HFFc6 (cell line): ENCODE measurements around the gene ACSL1. TPM values are rescaled to one million over a fixed set of nuclear protein-coding genes. Genes with fewer than 3 reads are reported as not detected.
"Not testable (repeated sequence)": the region's sequence is repeated elsewhere in the genome, so short reads cannot be mapped to it uniquely, and the experiment has no call there.

Experiments
- DNase-seq: peaks from one replicate; pipeline ENCODE4 v3.0.0-alpha.2; 2018
- H3K27ac Mint-ChIP-seq: 2 replicates; pipeline ENCODE4 v1.8.0; 2020; ENCODE audit warnings: mild to moderate bottlenecking, mixed read lengths
- H3K27me3 Mint-ChIP-seq: 2 replicates; pipeline ENCODE4 v1.8.0; 2021; ENCODE audit warnings: mild to moderate bottlenecking, moderate library complexity, mixed read lengths; ENCODE audit not compliant: insufficient read depth
- H3K36me3 Mint-ChIP-seq: 2 replicates; pipeline ENCODE4 v1.8.0; 2021; ENCODE audit warnings: low read depth, mixed read lengths
- H3K4me1 Mint-ChIP-seq: 2 replicates; pipeline ENCODE4 v1.8.0; 2020; ENCODE audit warnings: low read depth, mixed read lengths
- H3K4me3 Mint-ChIP-seq: 2 replicates; pipeline ENCODE4 v1.8.0; 2020; ENCODE audit warnings: mild to moderate bottlenecking, moderate library complexity, mixed read lengths
- H3K9me3 Mint-ChIP-seq: 2 replicates; pipeline ENCODE4 v1.8.0; 2020; ENCODE audit warnings: mild to moderate bottlenecking, mixed read lengths
- CTCF ChIP-seq: fragments of 200-600 bp; sonication (generic); IDR thresholded peaks from 2 replicates; pipeline ENCODE4 v1.5.0; 2021; ENCODE audit warnings: antibody characterized with exemption, mild to moderate bottlenecking
- total RNA-seq, 6 experiments: library from RNA; stranded (reverse); fragmentation: NEBNext Ultra II Directional; extraction: Animal tissue kit (Norgen Biotek cat#: 25700); gene quantifications; 2 replicates in 1 of 6; 3 replicates in 5 of 6; pipeline ENCODE4 v1.2.3, GENCODE V29; 2021

ACSL1 gene
- total RNA-seq, 6 experiments from 2014 or later = 21.7 to 24.0 (median 22.9) TPM

- H3K4me3 Mint-ChIP-seq = no peak overlapping the region
- H3K27ac Mint-ChIP-seq = no peak overlapping the region
- peaks cover 3% of the 10 kb centered on the region; the same call in 1 of the 2 replicates for H3K36me3 Mint-ChIP-seq
Measured at GRCh38 chr4:184748251-184748652, 77.5 kb downstream of the ACSL1 start.

GRCh38 chr4:184747034-184747830 lies 78.5 kb downstream of the ACSL1 start:
- Mint-ChIP-seq H3K4me1 (peaks cover 19% of the 10 kb centered on the region), H3K36me3 (peaks cover under 1% of the 10 kb centered on the region; the same call in 1 of the 2 replicates), H3K27me3 (peaks cover 10% of the 10 kb centered on the region), H3K27ac (no peak overlapping the region), H3K9me3 (no peaks in the 10 kb centered on the region), H3K4me3 (no peak overlapping the region)
- no peak for TF ChIP-seq CTCF
- DNase-seq = no peak

More at GRCh38 chr4:184748251-184748652, 77.5 kb downstream of the ACSL1 start:
- Mint-ChIP-seq H3K9me3 (no peaks in the 10 kb centered on the region), H3K27me3 (peaks cover 10% of the 10 kb centered on the region), H3K4me1 (peaks cover 19% of the 10 kb centered on the region)
- no peak for DNase-seq
- no peak for TF ChIP-seq CTCF

GRCh38 chr4:184745831-184746795 lies 79.7 kb downstream of the ACSL1 start:
- H3K9me3 Mint-ChIP-seq = no peaks in the 10 kb centered on the region
- peak; percentile 91 for TF ChIP-seq CTCF
- H3K36me3 Mint-ChIP-seq = peaks cover 5% of the 10 kb centered on the region; the same call in 1 of the 2 replicates
- H3K27me3 Mint-ChIP-seq = peaks cover 10% of the 10 kb centered on the region
- H3K4me3 Mint-ChIP-seq = peak overlapping the region; percentile 66
- peak overlapping the region; percentile 71 for H3K27ac Mint-ChIP-seq
- peak; percentile 73 for DNase-seq
- H3K4me1 Mint-ChIP-seq = peaks cover 19% of the 10 kb centered on the region

- TF ChIP-seq CTCF = no peak
- Mint-ChIP-seq H3K27me3 (peaks cover 3% of the 10 kb centered on the region), H3K4me3 (no peak overlapping the region), H3K27ac (no peak overlapping the region), H3K4me1 (peaks cover 19% of the 10 kb centered on the region), H3K9me3 (no peaks in the 10 kb centered on the region), H3K36me3 (peaks cover 5% of the 10 kb centered on the region; the same call in 1 of the 2 replicates)
- no peak for DNase-seq
Measured at GRCh38 chr4:184744236-184744635, 81.5 kb downstream of the ACSL1 start.

- no peak for TF ChIP-seq CTCF
- H3K36me3 Mint-ChIP-seq = peaks cover 5% of the 10 kb centered on the region; the same call in 1 of the 2 replicates
- peaks cover 19% of the 10 kb centered on the region for H3K4me1 Mint-ChIP-seq
- no peak for DNase-seq
- H3K4me3 Mint-ChIP-seq = no peak overlapping the region
- peaks cover 3% of the 10 kb centered on the region for H3K27me3 Mint-ChIP-seq
- no peak overlapping the region for H3K27ac Mint-ChIP-seq
- H3K9me3 Mint-ChIP-seq = no peaks in the 10 kb centered on the region
Measured at GRCh38 chr4:184743650-184744049, 82.1 kb downstream of the ACSL1 start.

GRCh38 chr4:184741651-184742050 lies 84.1 kb downstream of the ACSL1 start:
- H3K36me3 Mint-ChIP-seq, DNase-seq, H3K4me3 Mint-ChIP-seq, H3K9me3 Mint-ChIP-seq, H3K27me3 Mint-ChIP-seq, H3K27ac Mint-ChIP-seq: not testable (repeated sequence)
- H3K4me1 Mint-ChIP-seq = peaks cover 11% of the 10 kb centered on the region
